K562 (cell line): ENCODE measurements around the gene ZFHX2. TPM values are rescaled to one million over a fixed set of nuclear protein-coding genes. Genes with fewer than 3 reads are reported as not detected.
A peak's percentile ranks its signal among the peaks of the same experiment; 100 is the strongest.

Source experiments
- ATAC-seq: fragments of 200-7000 bp; cut with Tn5 transposase; 3 replicates; pipeline ENCODE4 v1.9.1; 2020; ENCODE audit warnings: moderate library complexity
- BruUV-seq: library from RNA; stranded (reverse); fragments of 400-500 nt; replicated peaks from 2 replicates; lab custom pipeline; 2021; lab: Mats Ljungman, UMichigan
- CTCF ChIA-PET: fragments of 300-600 bp; formaldehyde crosslinking; extraction: SDS; loops from one replicate; lab custom pipeline; 2021; ENCODE audit warnings: low intra/inter-chr PET ratio; lab: Yijun Ruan, JAX
- POLR2A ChIA-PET: fragments of 300-600, 350-650 bp; sonication (Branson Sonifier 250); formaldehyde crosslinking; extraction: SDS; loops from one replicate; lab custom pipeline; 2021; ENCODE audit warnings: antibody characterized with exemption, inconsistent platforms; lab: Yijun Ruan, JAX
- DNase-seq, 4 experiments: peaks; one replicate each; pipeline versions ENCODE4 v3.0.0 to v3.0.0-alpha.2; 2011 to 2018; ENCODE audit warnings: low spot score in 3 of 4, mixed read lengths in 3 of 4; ENCODE audit errors: extremely low read depth in 1 of 4
- FAIRE-seq: peaks from 2 replicates; lab custom pipeline; 2011; peaks lifted over from hg19 to GRCh38; lab: Jason Lieb, UNC
- H2AFZ ChIP-seq: 2 replicates; pipeline ENCODE4 v1.6.0; 2011; ENCODE audit warnings: low read depth, low read length, control low read depth, inconsistent platforms
- H3K27ac ChIP-seq: fragments of 200-600 bp; 3 replicates; pipeline ENCODE4 v1.8.0; 2011; ENCODE audit warnings: low read depth, mild to moderate bottlenecking, control low read depth, inconsistent platforms, low read length, moderate library complexity, mixed read lengths; ENCODE audit errors: extremely low read depth
- H3K27me3 ChIP-seq, 2 experiments: fragments of 300-600 bp in 1 of 2; 2 replicates in 1 of 2; 3 replicates in 1 of 2; pipeline versions ENCODE4 v1.6.0 to v1.8.0; 2011; ENCODE audit warnings: inconsistent platforms in 2 of 2, low read length in 2 of 2, mild to moderate bottlenecking in 1 of 2, mixed read lengths in 1 of 2, moderate library complexity in 1 of 2; ENCODE audit not compliant: control insufficient read depth in 2 of 2, insufficient read depth in 2 of 2
- H3K36me3 ChIP-seq: fragments of 300-600 bp; 3 replicates; pipeline ENCODE4 v1.8.0; 2011; ENCODE audit warnings: mild to moderate bottlenecking, low read length, inconsistent platforms; ENCODE audit not compliant: control insufficient read depth, insufficient read depth
- H3K4me1 ChIP-seq, 2 experiments: fragments of 200-600 bp in 1 of 2; replicated peaks in 1 of 2; 2 replicates in 1 of 2; 3 replicates in 1 of 2; pipeline versions ENCODE4 v1.5.1 to v1.8.0; 2011; ENCODE audit warnings: inconsistent platforms in 2 of 2, low read length in 2 of 2, mild to moderate bottlenecking in 1 of 2, mixed read lengths in 1 of 2, moderate library complexity in 1 of 2; ENCODE audit not compliant: control insufficient read depth in 2 of 2, insufficient read depth in 2 of 2
- H3K4me2 ChIP-seq: 2 replicates; pipeline ENCODE4 v1.6.1; 2011; ENCODE audit warnings: low read length, control low read depth, inconsistent platforms, mixed read lengths; ENCODE audit not compliant: insufficient read depth
- H3K4me3 ChIP-seq: fragments of 200-600 bp; sonication (generic), shearing (Covaris generic); 2 replicates; pipeline ENCODE4 v1.5.1; 2016; ENCODE audit warnings: control low read depth, inconsistent platforms
- H3K79me2 ChIP-seq: fragments of 200-600 bp; 3 replicates; pipeline ENCODE4 v1.8.0; 2011; ENCODE audit warnings: low read length, inconsistent platforms; ENCODE audit not compliant: control insufficient read depth, insufficient read depth
- H3K9ac ChIP-seq, 2 experiments: 2 replicates each; pipeline versions ENCODE4 v1.6.0 to v1.6.1; 2011; ENCODE audit warnings: low read depth in 2 of 2, low read length in 2 of 2, control low read depth in 1 of 2, inconsistent platforms in 1 of 2, mild to moderate bottlenecking in 1 of 2, mixed read lengths in 1 of 2; ENCODE audit not compliant: insufficient read depth in 1 of 2
- H3K9me1 ChIP-seq: one replicate; pipeline ENCODE4 v1.6.0; 2011; ENCODE audit warnings: inconsistent platforms, mild to moderate bottlenecking, low read length, moderate library complexity; ENCODE audit not compliant: control insufficient read depth, insufficient read depth
- H3K9me3 ChIP-seq: replicated peaks from 2 replicates; pipeline ENCODE4 v1.5.1; 2011; ENCODE audit warnings: low read depth, low read length, inconsistent platforms; ENCODE audit not compliant: control insufficient read depth, insufficient read depth
- H4K20me1 ChIP-seq: replicated peaks from 2 replicates; pipeline ENCODE4 v1.6.1; 2011; ENCODE audit warnings: low read length, inconsistent platforms, mixed read lengths; ENCODE audit not compliant: control insufficient read depth, insufficient read depth
- HOMEZ ChIP-seq: fragments of 250-450 bp; sonication (Bioruptor Pico); IDR thresholded peaks from 2 replicates; pipeline ENCODE4 v1.4.0; 2020; ENCODE audit warnings: mild to moderate bottlenecking, moderate library complexity
- NR1H2 ChIP-seq: sonication (generic); formaldehyde crosslinking; IDR thresholded peaks from 2 replicates; pipeline ENCODE4 v1.4.0; 2020; ENCODE audit warnings: mild to moderate bottlenecking, missing genetic modification reagents
- RBM34 ChIP-seq: fragments of 200-400 bp; formaldehyde crosslinking; IDR thresholded peaks from 2 replicates; pipeline ENCODE4 v1.6.1; 2018; ENCODE audit warnings: low read length, borderline replicate concordance; ENCODE audit not compliant: insufficient read depth
- WGBS: fragments of 100-300 bp; shearing (Covaris generic); methylation state at CpG from one replicate; pipeline ENCODE4 v1.1.6; 2016; ENCODE audit warnings: low coverage, mixed read lengths; ENCODE audit not compliant: insufficient coverage; ENCODE audit errors: missing lambda C conversion rate; 5-methylcytosine and 5-hydroxymethylcytosine counted together
- in situ Hi-C: fragments of 300-500 bp; cut with MboI; formaldehyde crosslinking; loops from 4 replicates; pipeline ENCODE4 v1.15.0; 2018; ENCODE audit warnings: inconsistent platforms, mixed read lengths
- intact Hi-C: fragments of 100-400 bp; cut with micrococcal nuclease; formaldehyde crosslinking; loops from 2 replicates; pipeline ENCODE4 v1.14.2; 2022
- polyA plus RNA-seq, 8 experiments: library from polyadenylated mRNA; depleted of rRNA in 4 of 8; stranded (reverse) in 5 of 8; unstranded in 3 of 8; fragments of >200 nt; fragmentation: Nextera tagmentation in 2 of 8; fragmentation: Illumina TruSeq in 1 of 8; extraction: Ambion mirVana in 2 of 8; extraction: Trizol in 1 of 8; gene quantifications; 2 replicates each; pipeline versions ENCODE4 v1.2.1 to v1.2.3, GENCODE V29; 2011 to 2014; ENCODE audit warnings: inconsistent platforms in 1 of 8, missing spikeins in 1 of 8
- total RNA-seq, 7 experiments: library from RNA; depleted of rRNA in 6 of 7; stranded (reverse); fragments of >200 nt in 6 of 7; fragmentation: Illumina TruSeq in 2 of 7; extraction: Trizol in 2 of 7; gene quantifications; 2 replicates each; pipeline versions ENCODE4 v1.2.1 to v1.2.3, GENCODE V29; 2011 to 2021; ENCODE audit warnings: low replicate concordance in 1 of 7

ZFHX2 gene
- total and polyA plus RNA-seq, 9 of the 15 experiments (the other 6 are each of a cell fraction or from before 2014, with no cell fraction given): 0.06 to 0.11 (median 0.11) TPM; not detected in 4

- H3K9me1 ChIP-seq: no peaks in the 10 kb centered on the region
- TF ChIP-seq HOMEZ (CRISPR knock-in tag) (no peak), RBM34 (no peak), NR1H2 (CRISPR knock-in tag) (no peak)
- ChIA-PET POLR2A (interaction anchor here (0.5 to 0.7 kb wide), 2 partner anchors 151 to 518 kb away, joined by 3 to 4 read pairs; no protein-coding TSS in a partner anchor), CTCF (no interaction called here)
- 7% methylated on average over 3 of the region's 8 CpGs for WGBS
- intact Hi-C loops (no loop called here), in situ Hi-C loops (no loop called here)
- H3K4me1 ChIP-seq: peaks cover 0 to 8% of the 10 kb centered on the region in 2 experiments; a peak in 2 of 5 replicates
- H4K20me1 ChIP-seq: no peaks in the 10 kb centered on the region; the same call in 1 of the 2 replicates
- DNase-seq: peak in 2 of 4 experiments; percentile 21 to 23
- H3K27me3 ChIP-seq: peaks cover 0 to 49% of the 10 kb centered on the region in 2 experiments; a peak in 3 of 5 replicates
- H3K9ac ChIP-seq: no peak overlapping the region
- ATAC-seq: no peak
- H3K36me3 ChIP-seq: no peaks in the 10 kb centered on the region
- FAIRE-seq: no peak
- no peak overlapping the region for H2AFZ ChIP-seq
- BruUV-seq: no TSS peak
- no peaks in the 10 kb centered on the region for H3K79me2 ChIP-seq
- no peaks in the 10 kb centered on the region for H3K9me3 ChIP-seq
- H3K27ac ChIP-seq: no peak overlapping the region
- H3K4me3 ChIP-seq: no peak overlapping the region
- H3K4me2 ChIP-seq: no peak overlapping the region
Measured at GRCh38 chr14:23525611-23526010, 26.0 kb downstream of the ZFHX2 start.
